Spinal cord (tissue), 10 donors: ENCODE results near the gene PLEKHF1. TPM values are rescaled to one million over a fixed set of nuclear protein-coding genes. Genes with fewer than 3 reads are reported as not detected.

Source experiments
- DNase-seq, 6 donors: peaks; one replicate each; pipeline versions ENCODE4 v3.0.0 to v3.0.0-alpha.2; 2013 to 2015; ENCODE audit warnings: low spot score in 6 of 6, low read depth in 4 of 6
- H3K27ac ChIP-seq: one replicate; pipeline ENCODE4 v1.5.1; 2013; ENCODE audit warnings: low read depth, low read length, control low read depth
- H3K27me3 ChIP-seq: one replicate; pipeline ENCODE4 v1.6.1; 2013; ENCODE audit warnings: low read length; ENCODE audit not compliant: control insufficient read depth, insufficient read depth
- H3K36me3 ChIP-seq: one replicate; pipeline ENCODE4 v1.6.1; 2013; ENCODE audit warnings: low read length; ENCODE audit not compliant: control insufficient read depth, insufficient read depth
- H3K4me1 ChIP-seq: one replicate; pipeline ENCODE4 v1.6.1; 2013; ENCODE audit warnings: low read length; ENCODE audit not compliant: control insufficient read depth, insufficient read depth
- H3K4me3 ChIP-seq: one replicate; pipeline ENCODE4 v1.5.1; 2013; ENCODE audit warnings: low read depth, low read length, control low read depth
- H3K9me3 ChIP-seq: one replicate; pipeline ENCODE4 v1.6.1; 2013; ENCODE audit warnings: low read length; ENCODE audit not compliant: control insufficient read depth, insufficient read depth
- WGBS: methylation state at CpG from one replicate; pipeline ENCODE4 v1.1.5; 2013; ENCODE audit warnings: missing lambda C conversion rate; ENCODE audit not compliant: insufficient coverage; 5-methylcytosine and 5-hydroxymethylcytosine counted together
- polyA plus RNA-seq, 2 donors: library from polyadenylated mRNA; unstranded; fragments of 120-200 nt; gene quantifications; one replicate each; pipeline ENCODE4 v1.2.1, GENCODE V29; 2013; ENCODE audit not compliant: insufficient read length in 2 of 2
- total RNA-seq, 2 donors: library from RNA; depleted of rRNA in 1 of 2; stranded (reverse); fragments of 120-200 nt in 1 of 2; fragments of >200 nt in 1 of 2; gene quantifications; one replicate each; pipeline versions ENCODE4 v1.2.3 to v1.2.4, GENCODE V29; 2013 to 2014
- donor health status: healthy.

The PLEKHF1 gene
- total and polyA plus RNA-seq, 4 donors, result 3.1 to 6.7 (median 4.5) TPM

- peaks cover 6% of the 10 kb centered on the region for H3K4me1 ChIP-seq
- DNase-seq, result peak in 1 of 6 donors; percentile 16
- H3K36me3 ChIP-seq, result no peaks in the 10 kb centered on the region
- no peak overlapping the region for H3K27ac ChIP-seq
- H3K27me3 ChIP-seq, result no peaks in the 10 kb centered on the region
- no peak overlapping the region for H3K4me3 ChIP-seq
- no peaks in the 10 kb centered on the region for H3K9me3 ChIP-seq
- 42% methylated on average over 3 of the region's 5 CpGs for WGBS
These were observed 19.8 kb upstream of the PLEKHF1 start for GRCh38 chr19:29645491-29645867.

GRCh38 chr19:29645911-29646310 is 19.4 kb upstream of the PLEKHF1 start:
- WGBS, result 27% methylated on average over 8 of the region's 8 CpGs
- peak in 2 of 6 donors; percentile 55 to 71 for DNase-seq
- H3K4me3 ChIP-seq, result no peak overlapping the region

GRCh38 chr19:29650772-29651387 is 14.4 kb upstream of the PLEKHF1 start:
- Histone ChIP-seq H3K4me1 (peaks cover 3% of the 10 kb centered on the region), H3K36me3 (no peaks in the 10 kb centered on the region), H3K27ac (no peak overlapping the region), H3K27me3 (no peaks in the 10 kb centered on the region), H3K4me3 (no peak overlapping the region), H3K9me3 (no peaks in the 10 kb centered on the region)
- WGBS, result no CpG with 5 or more reads among the region's 7 CpGs
- no peak for DNase-seq

More at GRCh38 chr19:29645911-29646310, 19.4 kb upstream of the PLEKHF1 start:
- Histone ChIP-seq H3K27me3 (no peaks in the 10 kb centered on the region), H3K9me3 (no peaks in the 10 kb centered on the region), H3K4me1 (peaks cover 6% of the 10 kb centered on the region), H3K27ac (no peak overlapping the region), H3K36me3 (no peaks in the 10 kb centered on the region)

GRCh38 chr19:29651622-29652394 is 13.5 kb upstream of the PLEKHF1 start:
- no peaks in the 10 kb centered on the region for H3K27me3 ChIP-seq
- no peak for DNase-seq

GRCh38 chr19:29653398-29653797 is 11.9 kb upstream of the PLEKHF1 start:
- Histone ChIP-seq H3K27ac (no peak overlapping the region), H3K4me1 (no peaks in the 10 kb centered on the region), H3K4me3 (no peak overlapping the region), H3K27me3 (no peaks in the 10 kb centered on the region), H3K9me3 (no peaks in the 10 kb centered on the region), H3K36me3 (no peaks in the 10 kb centered on the region)
- WGBS, result 100% methylated on average over 2 of the region's 5 CpGs
- no peak for DNase-seq

More at GRCh38 chr19:29651622-29652394, 13.5 kb upstream of the PLEKHF1 start:
- H3K4me1 ChIP-seq, result no peaks in the 10 kb centered on the region
- 96% methylated on average over 4 of the region's 7 CpGs for WGBS
- no peaks in the 10 kb centered on the region for H3K9me3 ChIP-seq
- H3K36me3 ChIP-seq, result no peaks in the 10 kb centered on the region
- H3K27ac ChIP-seq, result no peak overlapping the region
- no peak overlapping the region for H3K4me3 ChIP-seq

GRCh38 chr19:29655648-29656335 is 9.5 kb upstream of the PLEKHF1 start:
- no peaks in the 10 kb centered on the region for H3K4me1 ChIP-seq
- H3K9me3 ChIP-seq, result no peaks in the 10 kb centered on the region
- H3K27ac ChIP-seq, result no peak overlapping the region
- H3K4me3 ChIP-seq, result no peak overlapping the region
- H3K36me3 ChIP-seq, result no peaks in the 10 kb centered on the region
- 63% methylated on average over 2 of the region's 4 CpGs for WGBS
- no peaks in the 10 kb centered on the region for H3K27me3 ChIP-seq
- DNase-seq, result no peak

GRCh38 chr19:29658221-29658991 is 6.9 kb upstream of the PLEKHF1 start:
- no peaks in the 10 kb centered on the region for H3K9me3 ChIP-seq
- H3K27me3 ChIP-seq, result no peaks in the 10 kb centered on the region
- 100% methylated on average over 1 of the region's 5 CpGs for WGBS
- H3K27ac ChIP-seq, result no peak overlapping the region
- H3K4me3 ChIP-seq, result no peak overlapping the region
- H3K36me3 ChIP-seq, result no peaks in the 10 kb centered on the region
- no peak for DNase-seq
- peaks cover 10% of the 10 kb centered on the region for H3K4me1 ChIP-seq

GRCh38 chr19:29660835-29661234 is 4.4 kb upstream of the PLEKHF1 start:
- no peak for DNase-seq
- Histone ChIP-seq H3K4me1 (peaks cover 23% of the 10 kb centered on the region), H3K27ac (no peak overlapping the region), H3K27me3 (peaks cover 3% of the 10 kb centered on the region), H3K9me3 (no peaks in the 10 kb centered on the region), H3K4me3 (no peak overlapping the region), H3K36me3 (no peaks in the 10 kb centered on the region)
- 87% methylated on average over 7 of the region's 10 CpGs for WGBS

GRCh38 chr19:29662278-29662603 is 3.0 kb upstream of the PLEKHF1 start:
- H3K36me3 ChIP-seq, result no peaks in the 10 kb centered on the region
- peak overlapping the region; percentile 54 for H3K27ac ChIP-seq
- 45% methylated on average over 1 of the region's 1 CpG for WGBS
- no peaks in the 10 kb centered on the region for H3K9me3 ChIP-seq
- peaks cover 37% of the 10 kb centered on the region for H3K4me1 ChIP-seq
- H3K4me3 ChIP-seq, result no peak overlapping the region
- DNase-seq, result no peak
- H3K27me3 ChIP-seq, result peaks cover 14% of the 10 kb centered on the region
